Breast epithelium (tissue), 3 donors: ENCODE results near the gene CSK.

ENCODE experiments used
- CTCF ChIP-seq, 3 donors: fragments of 450-650 bp; IDR thresholded peaks; one replicate each; pipeline ENCODE4 v1.5.1; 2016 to 2017; ENCODE audit warnings: antibody characterized with exemption in 3 of 3, mild to moderate bottlenecking in 3 of 3, moderate library complexity in 3 of 3
- POLR2A ChIP-seq: fragments of 450-650 bp; IDR thresholded peaks from one replicate; pipeline ENCODE4 v1.6.1; 2016; ENCODE audit warnings: antibody characterized with exemption, mild to moderate bottlenecking, moderate library complexity
- POLR2AphosphoS5 ChIP-seq, 3 donors: sonication (generic); formaldehyde crosslinking; IDR thresholded peaks; one replicate each; pipeline ENCODE4 v1.6.1; 2017; ENCODE audit warnings: antibody characterized with exemption in 3 of 3

DNA sequence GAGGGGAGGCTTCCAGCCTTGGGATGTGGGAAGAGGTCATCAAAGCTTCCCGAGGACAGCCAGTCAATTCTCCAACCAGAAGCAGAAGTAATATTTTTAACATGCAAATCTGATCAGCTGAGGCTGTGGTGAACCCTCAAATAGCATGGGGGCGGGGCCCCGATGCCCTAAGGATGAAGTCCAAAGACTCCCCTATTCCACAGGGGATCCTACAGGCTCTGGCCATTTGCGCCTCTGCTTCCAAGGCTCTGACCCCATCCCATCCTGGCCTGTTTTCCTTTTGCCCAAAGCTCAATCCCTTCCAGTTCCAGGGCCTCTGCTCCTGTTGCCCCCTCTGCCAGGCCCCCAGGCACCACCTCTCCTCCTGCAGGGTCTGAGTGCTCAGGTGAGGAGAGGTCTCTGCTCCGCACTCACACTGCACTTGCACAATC is 6.7 kb upstream of the CSK start:
- TF ChIP-seq CTCF (IDR thresholded peaks at IDR 0.05) (no peak), POLR2A (no peak), POLR2AphosphoS5 (IDR thresholded peaks at IDR 0.05) (no peak)
